Fibroblast of villous mesenchyme (primary cell): ENCODE data around the gene BTBD9. TPM values are rescaled to one million over a fixed set of nuclear protein-coding genes. Genes with fewer than 3 reads are reported as not detected.

Experiments used
- DNase-seq: peaks from one replicate; pipeline ENCODE4 v3.0.0-alpha.2; 2010; ENCODE audit warnings: low read depth
- H3K4me3 ChIP-seq: 2 replicates; pipeline ENCODE4 v1.5.1; 2011; ENCODE audit warnings: low read depth, mild to moderate bottlenecking, low read length
- CTCF ChIP-seq: IDR thresholded peaks from 2 replicates; pipeline ENCODE4 v1.5.1; 2012; ENCODE audit warnings: low read depth, mild to moderate bottlenecking, low read length; ENCODE audit not compliant: insufficient read depth
- total RNA-seq: library from RNA; depleted of rRNA; stranded (reverse); fragments of >200 nt; gene quantifications from 2 replicates; pipeline ENCODE4 v1.2.3, GENCODE V29; 2012

Gene BTBD9
- total RNA-seq, 1 donor = 12.1 TPM

GRCh38 chr6:38413102-38413800, 226.5 kb downstream of the BTBD9 start:
- no peak overlapping the region for H3K4me3 ChIP-seq
- TF ChIP-seq CTCF = no peak
- peak; percentile 24 for DNase-seq

- DNase-seq = no peak
- no peak for TF ChIP-seq CTCF
- no peak overlapping the region for H3K4me3 ChIP-seq
Measured at GRCh38 chr6:38407192-38407591, 232.5 kb downstream of the BTBD9 start.

GRCh38 chr6:38406096-38406495, 233.6 kb downstream of the BTBD9 start:
- DNase-seq = no peak
- TF ChIP-seq CTCF = no peak
- H3K4me3 ChIP-seq = no peak overlapping the region

GRCh38 chr6:38404900-38405556, 234.7 kb downstream of the BTBD9 start:
- no peak for DNase-seq

GRCh38 chr6:38404355-38404754, 235.4 kb downstream of the BTBD9 start:
- DNase-seq = no peak
- H3K4me3 ChIP-seq = no peak overlapping the region
- no peak for TF ChIP-seq CTCF

More at GRCh38 chr6:38404900-38405556, 234.7 kb downstream of the BTBD9 start:
- H3K4me3 ChIP-seq = no peak overlapping the region
- TF ChIP-seq CTCF = no peak

GRCh38 chr6:38403548-38403947, 236.2 kb downstream of the BTBD9 start:
- no peak overlapping the region for H3K4me3 ChIP-seq
- TF ChIP-seq CTCF = no peak
- no peak for DNase-seq

- no peak for TF ChIP-seq CTCF
- no peak overlapping the region for H3K4me3 ChIP-seq
- DNase-seq = no peak
Measured at GRCh38 chr6:38400764-38401163, 239.0 kb downstream of the BTBD9 start.
